HCT116 (cell line): ENCODE measurements around the gene SMG6. TPM values are rescaled to one million over a fixed set of nuclear protein-coding genes. Genes with fewer than 3 reads are reported as not detected.

Experiments used
- ATAC-seq: fragments of 200-7000 bp; cut with Tn5 transposase; 2 replicates; pipeline ENCODE4 v1.9.1; 2020; ENCODE audit warnings: mild to moderate bottlenecking, moderate library complexity
- BruUV-seq: library from RNA; stranded (reverse); fragments of 400-500 nt; replicated peaks from 2 replicates; lab custom pipeline; 2021; lab: Mats Ljungman, UMichigan
- CTCF ChIA-PET: fragments of 300-600 bp; sonication (Branson Sonifier 250); formaldehyde crosslinking; loops from one replicate; lab custom pipeline; 2021; ENCODE audit warnings: antibody characterized with exemption; lab: Charles Lee
- POLR2A ChIA-PET: fragments of 300-600, 350-600 bp; sonication (Branson Sonifier 250); formaldehyde crosslinking; loops from one replicate; lab custom pipeline; 2021; ENCODE audit warnings: antibody characterized with exemption; lab: Charles Lee
- RAD21 ChIA-PET, 2 experiments: fragments of 300-600 bp; sonication (Branson Sonifier 250); formaldehyde crosslinking; loops; one replicate each; lab custom pipeline; 2023; ENCODE audit warnings: low total read pairs in 2 of 2; ENCODE audit not compliant: uncharacterized antibody in 2 of 2, unreplicated experiment in 2 of 2, low non-redundant PET in 1 of 2; lab: Charles Lee
- DNase-seq: peaks from one replicate; pipeline ENCODE4 v3.0.0-alpha.2; 2010; ENCODE audit warnings: low read depth, low spot score
- H2AFZ ChIP-seq: fragments of 200-600 bp; shearing (Covaris generic), sonication (generic); 2 replicates; pipeline ENCODE4 v1.6.1; 2017; ENCODE audit warnings: low read depth, mixed run types, mixed read lengths, antibody characterized with exemption, low read length; ENCODE audit not compliant: poor library complexity, severe bottlenecking
- H3K27ac ChIP-seq: 2 replicates; pipeline ENCODE4 v1.5.1; 2012; ENCODE audit warnings: low read depth, low read length
- H3K27me3 ChIP-seq: fragments of 200-600 bp; sonication (generic); 2 replicates; pipeline ENCODE4 v1.6.1; 2016; ENCODE audit warnings: mixed run types, low read length, mixed read lengths; ENCODE audit not compliant: insufficient read depth
- H3K36me3 ChIP-seq, 2 experiments: fragments of 200-500 bp in 1 of 2; fragments of 200-600 bp in 1 of 2; sonication (Bioruptor generic) in 1 of 2; sonication (generic) in 1 of 2; 2 replicates each; pipeline versions ENCODE4 v1.5.1 to v1.6.1; 2014 to 2016; ENCODE audit warnings: low read length in 2 of 2, inconsistent platforms in 1 of 2, mixed read lengths in 1 of 2, mixed run types in 1 of 2; ENCODE audit not compliant: insufficient read depth in 2 of 2, control insufficient read depth in 1 of 2
- H3K4me1 ChIP-seq, 2 experiments: fragments of 200-600 bp in 1 of 2; sonication (generic) in 1 of 2; 2 replicates each; pipeline versions ENCODE4 v1.5.1 to v1.6.1; 2012 to 2017; ENCODE audit warnings: low read length in 2 of 2, inconsistent platforms in 1 of 2, mild to moderate bottlenecking in 1 of 2, mixed read lengths in 1 of 2, mixed run types in 1 of 2, moderate library complexity in 1 of 2; ENCODE audit not compliant: insufficient read depth in 2 of 2, control insufficient read depth in 1 of 2
- H3K4me2 ChIP-seq: fragments of 200-600 bp; sonication (generic); 2 replicates; pipeline ENCODE4 v1.6.1; 2017; ENCODE audit warnings: mixed run types, low read length, mixed read lengths
- H3K4me3 ChIP-seq, 2 experiments: fragments of 200-600 bp in 1 of 2; sonication (generic) in 1 of 2; replicated peaks in 1 of 2; 2 replicates each; pipeline ENCODE4 v1.5.1; 2011 to 2016; ENCODE audit warnings: low read length in 2 of 2, control low read depth in 1 of 2, low read depth in 1 of 2, mild to moderate bottlenecking in 1 of 2, mixed read lengths in 1 of 2, mixed run types in 1 of 2
- H3K79me2 ChIP-seq: fragments of 200-600 bp; sonication (generic); 2 replicates; pipeline ENCODE4 v1.6.1; 2017; ENCODE audit warnings: mild to moderate bottlenecking, mixed run types, low read length, moderate library complexity, mixed read lengths; ENCODE audit not compliant: insufficient read depth
- H3K9ac ChIP-seq: fragments of 200-600 bp; sonication (generic); 2 replicates; pipeline ENCODE4 v1.6.1; 2016; ENCODE audit warnings: low read length, mixed read lengths
- H3K9me2 ChIP-seq: fragments of 200-600 bp; sonication (generic), shearing (Covaris generic); 2 replicates; pipeline ENCODE4 v1.6.1; 2017; ENCODE audit warnings: mixed run types, mild to moderate bottlenecking, moderate library complexity; ENCODE audit not compliant: insufficient read depth
- H3K9me3 ChIP-seq, 2 experiments: fragments of 200-500 bp in 1 of 2; fragments of 200-600 bp in 1 of 2; sonication (Bioruptor generic) in 1 of 2; sonication (generic) in 1 of 2; 2 replicates each; pipeline ENCODE4 v1.6.1; 2014 to 2017; ENCODE audit warnings: low read length in 2 of 2, mixed read lengths in 2 of 2, inconsistent platforms in 1 of 2, low read depth in 1 of 2, mild to moderate bottlenecking in 1 of 2, mixed run types in 1 of 2, moderate library complexity in 1 of 2; ENCODE audit not compliant: control insufficient read depth in 1 of 2, insufficient read depth in 1 of 2
- H4K20me1 ChIP-seq: fragments of 200-600 bp; sonication (generic), shearing (Covaris generic); 2 replicates; pipeline ENCODE4 v1.6.1; 2017; ENCODE audit warnings: mixed run types, mild to moderate bottlenecking, moderate library complexity; ENCODE audit not compliant: insufficient read depth
- ATF3 ChIP-seq: IDR thresholded peaks from 2 replicates; pipeline ENCODE4 v1.6.1; 2012
- CTCF ChIP-seq, 3 experiments: fragments of 200-600 bp in 1 of 3; sonication (generic) in 1 of 3; IDR thresholded peaks in 2 of 3; conservative IDR thresholded peaks in 1 of 3; 2 replicates each; pipeline ENCODE4 v1.5.1; 2012 to 2017; ENCODE audit warnings: low read depth in 2 of 3, low read length in 2 of 3, antibody characterized with exemption in 1 of 3, borderline replicate concordance in 1 of 3, control low read depth in 1 of 3, mild to moderate bottlenecking in 1 of 3, mixed read lengths in 1 of 3, mixed run types in 1 of 3, moderate library complexity in 1 of 3; ENCODE audit not compliant: insufficient read depth in 1 of 3
- EGR1 ChIP-seq: IDR thresholded peaks from 2 replicates; pipeline ENCODE4 v1.6.1; 2012; ENCODE audit warnings: low read depth
- EZH2phosphoT487 ChIP-seq: fragments of 200-600 bp; IDR thresholded peaks from 2 replicates; pipeline ENCODE4 v1.6.1; 2018; ENCODE audit warnings: antibody characterized with exemption, borderline replicate concordance
- FOSL1 ChIP-seq: IDR thresholded peaks from 2 replicates; pipeline ENCODE4 v1.6.1; 2012; ENCODE audit warnings: low read depth
- MAX ChIP-seq: IDR thresholded peaks from 2 replicates; pipeline ENCODE4 v1.6.1; 2012
- POLR2A ChIP-seq: IDR thresholded peaks from 2 replicates; pipeline ENCODE4 v1.7.0; 2011; ENCODE audit warnings: borderline replicate concordance; ENCODE audit not compliant: insufficient read depth, insufficient read length; ENCODE audit errors: extremely low read depth
- POLR2AphosphoS5 ChIP-seq: IDR thresholded peaks from 2 replicates; pipeline ENCODE4 v1.6.1; 2011; ENCODE audit warnings: mild to moderate bottlenecking, low read depth, low read length, moderate library complexity
- RAD21 ChIP-seq: IDR thresholded peaks from 2 replicates; pipeline ENCODE4 v1.6.1; 2012; ENCODE audit warnings: low read depth, mild to moderate bottlenecking
- SIN3A ChIP-seq: IDR thresholded peaks from 2 replicates; pipeline ENCODE4 v1.6.1; 2012; ENCODE audit warnings: low read depth
- SP1 ChIP-seq: IDR thresholded peaks from 2 replicates; pipeline ENCODE4 v1.6.1; 2012; ENCODE audit warnings: low read depth
- SRF ChIP-seq: IDR thresholded peaks from 2 replicates; pipeline ENCODE4 v1.6.1; 2012; ENCODE audit warnings: low read depth
- TCF7L2 ChIP-seq: IDR thresholded peaks from 2 replicates; pipeline ENCODE4 v1.7.0; 2011; ENCODE audit warnings: borderline replicate concordance, inconsistent platforms; ENCODE audit not compliant: insufficient read depth, insufficient read length; ENCODE audit errors: extremely low read depth
- YY1 ChIP-seq: IDR thresholded peaks from 2 replicates; pipeline ENCODE4 v1.6.1; 2011; ENCODE audit warnings: low read length, low read depth, moderate library complexity, mild to moderate bottlenecking; ENCODE audit not compliant: insufficient replicate concordance; ENCODE audit errors: extremely low read depth
- ZFX ChIP-seq: fragments of 450-650 bp; IDR thresholded peaks from 2 replicates; pipeline ENCODE4 v1.6.1; 2017
- ZNF274 ChIP-seq: fragments of 200-500 bp; sonication (Bioruptor generic); IDR thresholded peaks from 2 replicates; pipeline ENCODE4 v1.6.1; 2014; ENCODE audit warnings: mild to moderate bottlenecking, low read depth, low read length, inconsistent platforms
- intact Hi-C: fragments of 100-400 bp; cut with micrococcal nuclease; formaldehyde crosslinking; loops from 2 replicates; pipeline ENCODE4 v1.10.0; 2022
- total RNA-seq: library from RNA; stranded (reverse); gene quantifications from one replicate; pipeline ENCODE4 v1.2.1, GENCODE V29; 2021; ENCODE audit not compliant: unreplicated experiment

The SMG6 gene
- total RNA-seq, 1 experiment from 2014 or later, result 23.1 TPM

- DNase-seq (no peak), ATAC-seq (no peak)
- no peak overlapping the region for H3K27ac ChIP-seq
- H3K4me2 ChIP-seq, result no peak overlapping the region
- RAD21 ChIA-PET, result no interaction called here
- H3K27me3 ChIP-seq, result no peaks in the 10 kb centered on the region
- H4K20me1 ChIP-seq, result no peaks in the 10 kb centered on the region
- POLR2A ChIA-PET, result no interaction called here
- H2AFZ ChIP-seq, result no peak overlapping the region
- H3K9me3 ChIP-seq, result no peaks in the 10 kb centered on the region
- no peaks in the 10 kb centered on the region; a peak in 2 of 4 replicates for H3K36me3 ChIP-seq
- CTCF ChIA-PET, result no interaction called here
- TF ChIP-seq EZH2phosphoT487 (no peak), YY1 (no peak), ZFX (no peak), ZNF274 (no peak), FOSL1 (no peak), RAD21 (no peak), POLR2AphosphoS5 (no peak), SRF (no peak), ATF3 (no peak), EGR1 (no peak), SIN3A (no peak), TCF7L2 (no peak), CTCF (IDR thresholded peaks at IDR 0.05 in 2 of 3, conservative IDR thresholded peaks at IDR 0.05 in 1 of 3; ENCODE audit: borderline replicate concordance in 1 of 3, insufficient read depth in 1 of 3, low read depth in 2 of 3, low read length in 2 of 3) (no peak), SP1 (no peak), MAX (no peak), POLR2A (no peak)
- peaks cover 0 to under 1% of the 10 kb centered on the region in 2 experiments; a peak in 1 of 4 replicates for H3K4me1 ChIP-seq
- no peaks in the 10 kb centered on the region for H3K79me2 ChIP-seq
- H3K9ac ChIP-seq, result no peak overlapping the region
- no peaks in the 10 kb centered on the region for H3K9me2 ChIP-seq
- H3K4me3 ChIP-seq, result no peak overlapping the region
- no TSS peak for BruUV-seq
- intact Hi-C loops, result no loop called here
Measured at GRCh38 chr17:2267354-2267753, 36.2 kb downstream of the SMG6 start.
